ENCODE results near the gene EMC7.
A peak's percentile ranks its signal among the peaks of the same experiment; 100 is the strongest.
"Not testable (repeated sequence)": the region's sequence is repeated elsewhere in the genome, so short reads cannot be mapped to it uniquely, and the experiment has no call there.

Gene EMC7

GRCh38 chr15:34101366-34102174 is at the start of gene EMC7, which contains the start of gene PGBD4:
Gene EMC7 (minus strand): TSS chr15:34101862. CDS start chr15:34101839, 23 bp downstream.
Gene PGBD4 (plus strand): TSS chr15:34102083. CDS start chr15:34102532, 449 bp downstream.
- DNase-seq = peak; percentile 100

DNA sequence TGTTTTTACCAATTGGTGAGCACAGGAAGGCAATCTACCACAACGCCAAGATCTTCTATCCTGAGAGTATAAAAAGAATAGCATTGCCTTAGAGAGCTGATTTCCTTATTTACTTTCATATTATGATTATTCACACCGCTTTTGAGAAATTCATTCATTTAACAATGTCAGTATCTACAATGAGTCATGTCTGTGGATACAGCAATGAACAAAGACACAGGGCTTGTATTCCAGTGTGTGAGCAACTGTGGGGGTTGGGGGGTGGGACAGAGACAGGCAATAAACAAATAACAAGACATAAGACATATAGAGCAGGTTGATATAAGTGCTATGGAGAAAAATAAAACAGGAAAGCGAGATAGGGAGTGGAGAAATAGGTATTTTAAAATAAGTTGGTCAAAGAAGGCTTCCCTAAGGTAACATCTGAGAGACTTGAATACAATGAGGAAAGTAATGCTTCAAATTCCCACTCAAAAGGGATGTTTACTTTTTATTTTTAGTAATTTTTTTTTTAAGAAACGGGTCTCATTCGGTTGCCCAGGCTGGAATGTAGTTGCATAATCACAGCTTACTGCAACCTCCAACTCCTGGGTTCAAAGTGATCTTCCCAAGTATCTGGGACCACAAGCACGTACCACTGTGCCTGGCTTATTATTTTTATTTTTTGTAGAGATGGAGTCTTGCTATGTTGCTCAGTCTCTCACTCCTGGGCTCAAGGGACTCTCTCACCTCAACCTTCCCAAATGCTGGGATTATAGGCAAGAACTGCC is 45.9 kb upstream of the EMC7 start:
- DNase-seq = no peak

DNA sequence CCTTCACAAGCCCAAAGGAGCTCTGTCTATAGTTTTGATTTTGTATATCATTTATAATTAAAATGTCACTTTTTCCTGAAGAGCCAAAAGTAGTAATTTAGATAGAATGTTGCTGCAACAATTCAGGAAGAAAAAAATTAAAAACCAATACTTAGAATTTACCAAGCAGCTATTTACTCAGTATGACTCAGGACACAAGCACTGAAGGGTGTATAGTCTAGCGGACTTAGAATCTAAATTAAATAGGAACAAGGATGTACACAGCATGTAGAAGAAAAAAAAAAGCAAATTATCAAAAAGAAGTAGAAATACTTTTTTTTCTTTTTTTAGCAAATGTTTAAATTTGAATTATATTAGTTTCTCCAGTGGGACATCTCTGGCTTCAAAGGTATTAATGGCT is 31.8 kb upstream of the EMC7 start:
- DNase-seq = no peak

DNA sequence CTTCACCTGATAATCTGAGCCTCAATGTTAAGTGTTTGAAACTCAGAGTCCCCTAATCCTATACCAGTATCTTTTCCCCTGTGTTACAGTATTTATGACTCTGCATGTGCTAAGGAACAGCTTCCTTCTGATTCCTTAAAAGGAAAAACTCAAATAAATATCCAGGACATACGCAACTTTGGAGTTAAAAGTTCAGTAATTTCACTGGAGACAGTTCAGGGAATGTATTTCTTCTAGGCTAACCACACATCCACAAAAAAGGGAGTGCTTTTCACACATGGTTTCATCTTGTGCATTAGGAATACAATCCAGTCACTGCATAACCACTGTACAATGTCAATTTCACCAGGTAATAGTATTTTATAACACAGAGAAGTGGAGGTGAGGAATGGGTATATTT is 31.2 kb upstream of the EMC7 start:
- DNase-seq = no peak

DNA sequence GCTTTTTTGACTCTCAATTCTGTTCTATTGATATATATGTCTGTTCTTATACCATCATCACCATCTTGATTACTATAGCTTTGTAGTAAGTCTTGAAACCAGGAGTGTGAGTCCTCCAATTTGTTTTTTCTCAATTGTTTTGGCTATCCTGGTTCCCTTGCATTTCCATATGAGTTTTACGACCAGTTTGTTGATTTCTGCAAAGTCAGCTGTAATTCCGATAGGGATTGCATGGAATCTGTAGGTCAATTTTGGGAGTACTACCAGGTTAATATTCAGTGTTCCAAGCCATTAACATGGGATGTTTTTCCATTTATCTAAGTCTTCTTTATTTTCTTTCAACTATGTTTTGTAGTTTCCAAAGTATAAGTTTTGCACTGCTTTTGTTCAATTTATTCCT is 27.2 kb upstream of the EMC7 start:
- no peak for DNase-seq

DNA sequence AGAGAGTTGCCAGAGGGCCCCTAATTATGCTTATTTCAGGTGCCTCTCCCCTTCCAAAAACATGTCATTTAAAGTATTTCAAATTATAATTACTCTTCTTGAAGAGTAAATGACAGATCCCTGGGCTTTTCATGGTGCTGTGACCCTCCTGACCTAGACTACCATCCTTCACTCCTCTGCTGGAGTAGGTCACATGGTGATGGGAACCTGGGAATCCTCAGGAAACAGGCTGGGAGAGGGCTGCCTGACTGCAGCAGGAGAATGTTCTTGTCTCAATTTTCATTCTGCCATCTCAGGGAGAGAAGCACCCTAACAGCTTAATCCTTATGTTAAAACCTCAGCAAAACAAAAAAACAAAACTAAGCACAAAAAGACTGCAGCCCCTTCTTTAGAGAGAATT is 24.9 kb upstream of the EMC7 start:
- no peak for DNase-seq

GRCh38 chr15:34125945-34126344 is 24.3 kb upstream of the EMC7 start:
- no peak for DNase-seq

- DNase-seq = no peak
Measured at GRCh38 chr15:34124651-34125050, 23.0 kb upstream of the EMC7 start.

DNA sequence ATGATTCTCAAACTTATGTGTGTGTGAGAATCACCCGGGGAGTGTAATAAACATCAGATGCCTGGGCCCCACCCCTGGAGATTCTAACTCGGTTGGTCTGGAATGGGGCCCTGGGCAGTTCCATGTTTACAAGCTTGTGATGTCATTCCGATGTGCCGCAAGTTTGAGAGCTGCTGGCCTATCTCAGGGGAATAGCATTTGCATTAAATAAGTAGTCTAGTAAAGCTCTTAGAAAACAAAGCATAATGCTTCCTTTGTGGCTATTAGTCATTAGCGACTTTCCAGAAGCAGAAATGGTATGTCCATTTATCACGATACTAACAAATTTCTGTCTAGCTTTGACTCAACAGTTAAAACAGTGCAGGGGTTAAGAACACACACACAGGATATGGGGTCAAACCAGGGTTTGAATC is 21.1 kb upstream of the EMC7 start:
- no peak for DNase-seq

DNA sequence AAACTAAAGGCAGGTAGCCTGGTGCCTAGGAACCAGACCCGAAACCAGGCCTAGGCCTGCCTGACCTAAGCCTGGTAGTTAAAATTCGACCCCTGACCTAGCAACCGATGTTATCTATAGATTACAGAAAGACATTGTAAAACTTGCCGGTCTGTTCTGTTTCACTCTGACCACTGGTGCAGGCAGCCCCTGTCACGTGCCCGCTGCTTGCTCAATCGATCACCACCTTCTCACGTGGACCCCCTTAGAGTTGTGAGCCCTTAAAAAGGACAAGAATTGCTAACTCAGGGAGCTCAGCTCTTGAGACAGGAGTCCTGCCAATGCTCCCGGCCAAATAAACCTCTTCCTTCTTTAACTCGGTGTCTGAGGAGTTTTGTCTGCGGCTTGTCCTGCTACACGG is 20.1 kb upstream of the EMC7 start:
- DNase-seq = not testable (repeated sequence)

DNA sequence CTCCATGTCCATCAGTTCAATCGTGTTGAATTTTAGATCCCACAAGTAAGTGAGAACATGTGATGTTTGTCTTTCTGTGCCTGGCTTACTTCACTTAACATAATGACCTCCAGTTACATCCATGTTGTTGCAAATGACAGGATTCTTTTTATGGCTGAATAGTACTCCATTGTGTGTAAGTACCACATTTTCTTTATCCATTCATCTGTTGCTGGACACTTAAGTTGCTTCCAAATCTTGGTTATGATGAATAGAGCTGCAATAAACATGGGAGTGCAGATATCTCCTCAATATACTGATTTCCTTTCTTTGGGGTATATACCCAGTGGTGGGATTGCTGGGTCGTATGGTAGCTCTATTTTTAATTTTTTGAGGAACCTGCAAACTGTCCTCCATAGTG is 18.8 kb upstream of the EMC7 start:
- not testable (repeated sequence) for DNase-seq

DNA sequence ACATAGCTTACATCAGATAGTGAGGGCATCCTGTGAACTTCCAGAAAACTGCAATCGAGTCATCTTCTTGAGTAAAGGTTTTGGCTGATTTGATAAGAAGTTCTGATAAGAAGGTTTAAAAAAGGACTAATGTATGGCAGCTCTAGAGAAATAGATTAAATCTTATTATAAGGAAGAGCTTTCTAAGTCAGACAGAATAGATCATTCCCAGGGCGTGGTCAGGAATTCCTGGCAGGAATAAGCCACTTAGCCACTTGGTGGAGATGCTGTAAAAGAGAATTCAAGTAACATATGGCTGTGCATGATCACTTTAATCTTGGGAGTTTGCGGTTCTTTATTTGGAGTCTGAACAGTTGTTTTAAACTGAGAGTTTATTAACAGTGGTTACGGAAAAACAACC is 17.6 kb upstream of the EMC7 start:
- no peak for DNase-seq

- no peak for DNase-seq
Measured at GRCh38 chr15:34116620-34117019, 15.0 kb upstream of the EMC7 start.

- no peak for DNase-seq
Measured at GRCh38 chr15:34114739-34115138, 13.1 kb upstream of the EMC7 start.

DNA sequence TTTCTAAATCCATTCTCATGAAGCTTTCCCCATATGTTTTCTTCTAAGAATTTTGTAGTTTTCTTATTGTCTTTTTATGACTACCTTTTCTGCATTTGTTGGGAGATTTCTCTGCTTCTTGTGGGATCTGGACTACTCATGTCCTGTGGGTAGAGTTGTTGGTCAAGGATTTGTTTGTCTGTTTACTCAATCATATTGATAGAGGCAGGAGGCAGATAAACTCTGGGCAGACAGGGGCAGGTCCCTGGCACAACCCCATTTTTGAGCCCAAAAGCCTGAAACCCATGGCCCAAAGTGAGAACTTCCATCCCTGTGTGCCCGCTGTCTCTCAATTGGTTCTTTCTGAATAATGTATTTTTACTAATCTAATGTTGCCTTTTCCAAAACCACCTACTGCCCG is 12.6 kb upstream of the EMC7 start:
- no peak for DNase-seq

DNA sequence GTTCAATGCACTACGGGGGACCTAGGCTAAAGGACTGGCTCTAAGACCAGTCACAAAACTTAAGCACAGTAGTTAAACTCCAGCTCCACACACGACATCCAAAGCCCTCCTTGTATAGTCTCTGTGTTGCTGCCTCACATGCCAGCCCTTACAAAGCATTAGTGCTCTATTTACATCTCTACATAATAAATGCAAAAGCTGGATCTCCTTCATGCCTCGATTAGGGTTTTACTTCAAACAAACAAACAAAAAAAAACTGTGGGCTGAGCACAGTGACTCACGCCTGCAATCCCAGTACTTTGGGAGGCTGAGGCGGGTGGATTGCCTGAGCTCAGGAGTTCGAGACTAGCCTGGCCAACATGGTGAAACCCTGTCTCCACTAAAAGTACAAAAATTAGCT is 9.8 kb upstream of the EMC7 start:
- no peak for DNase-seq

DNA sequence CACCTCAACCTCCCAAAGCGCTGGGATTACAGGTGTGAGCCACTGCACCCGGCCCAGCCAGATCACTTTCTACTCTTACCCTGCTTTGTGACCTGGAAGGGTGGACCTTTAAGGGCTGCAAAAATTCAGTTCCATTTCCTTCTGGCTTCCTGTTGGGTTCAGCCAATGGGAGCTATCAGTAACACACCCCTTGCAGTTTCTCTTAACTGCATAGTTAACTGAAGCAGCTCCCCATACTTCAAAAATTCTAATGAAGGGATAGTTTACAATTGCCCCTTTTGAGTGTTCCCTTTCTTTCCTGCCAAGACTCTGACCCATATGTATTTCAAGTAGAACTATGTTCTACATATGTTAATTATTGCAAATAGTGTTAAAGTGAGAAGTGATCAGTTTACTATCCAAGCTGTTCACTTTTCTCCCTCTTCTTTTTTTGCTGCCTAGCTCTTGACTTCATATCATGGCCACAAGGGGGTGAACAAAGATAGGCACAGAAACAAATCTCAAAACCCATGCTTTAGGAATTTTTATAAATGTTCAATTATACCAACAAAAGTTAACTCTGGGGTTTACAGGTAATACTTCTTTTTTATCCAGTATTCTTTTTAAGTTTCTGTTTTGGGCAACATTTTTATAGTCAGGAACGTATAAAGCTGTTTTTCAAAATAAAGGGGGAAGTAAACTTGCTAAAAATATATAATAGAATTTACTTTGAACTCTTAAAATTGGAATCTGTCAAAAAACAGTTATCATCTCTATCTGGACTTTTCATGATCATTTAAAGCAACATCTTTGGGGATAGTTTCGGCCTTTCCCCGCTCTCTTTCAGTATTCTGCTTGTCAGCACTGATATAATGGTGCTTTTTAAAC is 8.4 kb upstream of the EMC7 start:
- DNase-seq = no peak

GRCh38 chr15:34107315-34107714 is 5.7 kb upstream of the EMC7 start:
- DNase-seq = no peak

DNA sequence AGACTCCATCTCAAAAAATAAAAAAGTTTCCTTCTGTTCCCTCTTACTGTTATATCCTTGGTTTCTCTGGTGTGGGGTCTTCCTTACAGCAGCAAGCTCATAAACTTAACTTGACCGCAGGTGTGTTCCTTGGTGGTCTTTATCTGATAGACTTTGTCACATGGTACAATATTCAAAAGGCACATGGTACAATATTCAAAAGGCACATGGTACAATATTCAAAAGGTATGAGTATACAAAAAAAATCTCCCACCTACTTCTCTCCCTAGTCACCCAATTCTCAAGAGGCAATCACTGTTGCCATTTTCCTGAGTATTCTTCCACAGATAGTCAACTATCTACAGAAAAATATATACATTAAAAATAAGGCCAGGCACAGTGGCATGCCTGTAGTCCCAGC is 4.8 kb upstream of the EMC7 start:
- no peak for DNase-seq

GRCh38 chr15:34102175-34102925 is 688 bp upstream of the EMC7 start:
- no peak for DNase-seq

DNA sequence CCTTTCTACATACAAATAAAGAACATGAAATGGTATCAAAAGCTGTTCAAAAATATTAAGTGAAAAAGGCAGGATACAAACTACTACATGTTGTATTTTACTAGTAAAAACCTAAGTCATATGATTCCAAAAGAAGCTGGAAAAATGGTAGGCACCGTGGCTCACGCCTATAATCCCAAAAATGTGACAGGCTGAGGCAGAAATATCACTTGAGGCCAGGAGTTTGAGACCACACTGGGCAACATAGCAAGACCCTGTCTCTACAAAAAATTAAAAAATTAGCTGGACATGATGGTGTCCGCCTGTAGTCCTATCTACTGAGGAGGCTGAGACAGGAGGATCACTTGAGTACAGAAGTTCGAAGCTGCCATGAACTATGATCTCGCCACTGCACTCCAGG is 1.7 kb downstream of the EMC7 start:
- no peak for DNase-seq

DNA sequence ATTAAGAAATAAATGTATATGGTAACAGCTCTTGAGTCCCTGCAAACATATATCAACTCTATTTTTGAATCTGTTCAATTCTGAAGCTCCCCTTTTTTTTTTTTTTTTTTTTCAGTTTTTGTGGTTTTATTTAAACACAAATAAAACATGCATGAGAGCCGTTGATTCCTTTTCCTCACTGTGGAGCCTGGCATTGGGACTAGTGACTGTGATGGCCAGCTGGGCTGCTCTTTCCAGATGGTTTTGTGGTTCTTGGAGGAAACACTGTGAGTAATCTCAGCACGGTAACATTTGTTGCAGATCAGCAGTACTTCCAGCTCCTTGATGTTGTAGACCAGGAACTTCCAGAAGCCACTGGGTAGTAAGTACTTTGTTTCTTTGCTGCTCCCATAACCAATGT is 15.9 kb downstream of the EMC7 start:
- DNase-seq = no peak

DNA sequence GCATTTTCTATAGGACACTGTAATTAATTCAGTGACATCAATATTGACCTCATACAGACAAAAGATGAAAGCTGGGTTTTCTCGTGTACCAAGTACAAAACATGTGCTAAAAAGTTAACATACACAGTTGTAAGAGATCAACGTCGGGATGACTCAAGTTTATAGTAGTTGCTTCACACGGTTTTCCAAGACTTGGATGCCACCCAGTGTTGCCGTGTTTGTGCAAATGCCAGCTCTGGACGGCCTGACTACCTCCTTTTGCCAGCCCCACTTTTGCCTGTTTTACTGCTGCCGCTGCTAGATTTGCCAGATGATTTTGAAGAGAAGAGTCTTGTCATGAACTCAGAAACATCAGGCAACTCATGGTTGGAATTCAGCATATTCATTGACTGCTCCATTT is 17.6 kb downstream of the EMC7 start:
- no peak for DNase-seq

Measured in stimulated activated CD8-positive, alpha-beta memory T cell treated with anti-CD3 and anti-CD28 coated beads, Interleukin-4, amount 100 ng/mL, for 48 hours (primary cell).